Measurements from ENCODE around the gene EEF1A2. TPM values are rescaled to one million over a fixed set of nuclear protein-coding genes. Genes with fewer than 3 reads are reported as not detected.
"Not testable (repeated sequence)": the region's sequence is repeated elsewhere in the genome, so short reads cannot be mapped to it uniquely, and the experiment has no call there.

The EEF1A2 gene
- polyA plus RNA-seq, 1 donor from 2014 or later: not detected

DNA sequence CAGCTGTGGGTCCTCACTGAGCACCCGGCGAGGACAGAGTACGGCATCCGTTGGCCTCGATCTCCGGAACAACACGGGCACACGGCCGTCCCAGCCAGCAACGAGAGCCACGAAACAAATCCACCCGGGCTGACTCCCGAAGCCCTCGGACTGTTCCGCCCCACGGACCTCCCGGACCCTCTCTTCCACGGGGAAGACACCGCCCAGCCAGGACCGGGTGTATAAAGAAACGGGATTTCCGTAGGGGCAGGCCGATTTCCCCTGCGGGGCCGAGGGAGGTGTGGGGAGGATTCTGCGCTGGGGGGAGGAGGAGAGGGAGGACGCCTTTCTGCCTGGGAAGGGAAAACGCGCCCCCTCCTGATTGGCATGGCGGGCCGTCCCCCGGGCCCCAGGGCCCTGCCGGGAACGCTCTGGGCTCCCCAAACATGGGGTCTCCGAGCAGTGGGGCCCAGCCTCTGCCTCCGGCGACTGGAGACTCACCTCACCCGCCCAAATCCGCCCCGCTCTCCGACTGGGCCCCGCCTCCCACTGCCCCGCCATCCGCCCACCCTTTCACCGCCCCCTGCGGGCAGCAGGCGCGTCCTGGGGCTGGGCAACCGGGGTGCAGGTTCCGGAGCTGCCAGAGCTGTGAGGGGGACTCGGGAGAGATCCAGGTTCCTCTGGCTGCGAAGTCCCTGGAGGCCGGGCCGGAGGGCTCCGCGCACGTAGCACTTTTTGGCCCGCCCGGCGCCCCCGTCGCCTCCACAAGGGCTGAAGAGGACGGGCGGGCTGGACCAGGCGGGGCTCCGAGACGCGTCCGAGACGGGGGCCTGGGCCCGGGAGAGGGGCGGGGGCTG lies 21.0 kb upstream of the EEF1A2 start:
- Mint-ChIP-seq H3K4me3 (peak overlapping the region; percentile 73 to 93 (median 86)), H3K27me3 (peaks cover 5% of the 10 kb centered on the region), H3K9me3 (peaks cover 0 to 6% (median 2%) of the 10 kb centered on the region in 3 donors)

DNA sequence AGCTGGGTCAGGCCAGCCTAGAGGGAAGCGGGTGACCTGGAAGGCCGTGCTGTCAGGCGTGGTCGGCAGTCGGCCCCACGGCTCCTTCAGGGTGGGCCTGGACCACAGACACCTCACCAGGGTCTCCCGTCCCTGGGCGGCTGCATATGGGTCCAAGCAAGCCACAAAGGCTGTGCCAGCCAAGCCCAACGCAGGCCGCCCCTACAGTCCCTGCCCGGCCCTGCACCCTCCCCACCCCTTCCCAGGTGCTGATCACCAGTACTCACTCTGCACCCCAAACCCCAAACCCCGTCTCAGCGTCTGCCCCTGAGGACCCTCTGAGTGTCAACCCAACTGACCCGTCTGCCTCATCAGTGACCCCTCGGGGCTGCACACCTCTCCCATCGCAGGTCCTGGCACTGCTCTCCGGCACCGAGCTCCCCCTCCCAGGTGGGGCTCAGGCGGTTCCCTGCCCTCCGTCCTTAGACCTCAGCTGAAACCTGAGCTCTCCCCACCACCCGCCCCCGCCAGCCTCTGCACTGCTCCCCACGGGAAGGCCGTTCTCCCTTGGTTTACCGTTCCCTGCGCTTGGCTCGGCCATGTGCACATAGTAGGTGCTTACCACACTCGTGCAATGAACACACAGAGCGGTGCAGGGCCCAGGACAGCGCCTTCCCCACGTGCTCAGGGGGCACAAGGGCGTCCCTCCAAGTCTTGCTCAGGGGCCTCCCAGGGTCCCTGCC lies 20.2 kb upstream of the EEF1A2 start:
- Mint-ChIP-seq H3K4me3 (peak overlapping the region; percentile 73 to 93 (median 86)), H3K4me1 (peaks cover 3 to 6% (median 4%) of the 10 kb centered on the region in 3 donors), H3K27ac (peak overlapping the region in 2 of 3 donors; percentile 27 to 78)

More for the DNA sequence above, 21.0 kb upstream of the EEF1A2 start:
- Mint-ChIP-seq H3K27ac (peak overlapping the region in 2 of 3 donors; percentile 27 to 78), H3K36me3 (peaks cover 2% of the 10 kb centered on the region), H3K4me1 (peaks cover 4 to 5% (median 5%) of the 10 kb centered on the region in 3 donors)

DNA sequence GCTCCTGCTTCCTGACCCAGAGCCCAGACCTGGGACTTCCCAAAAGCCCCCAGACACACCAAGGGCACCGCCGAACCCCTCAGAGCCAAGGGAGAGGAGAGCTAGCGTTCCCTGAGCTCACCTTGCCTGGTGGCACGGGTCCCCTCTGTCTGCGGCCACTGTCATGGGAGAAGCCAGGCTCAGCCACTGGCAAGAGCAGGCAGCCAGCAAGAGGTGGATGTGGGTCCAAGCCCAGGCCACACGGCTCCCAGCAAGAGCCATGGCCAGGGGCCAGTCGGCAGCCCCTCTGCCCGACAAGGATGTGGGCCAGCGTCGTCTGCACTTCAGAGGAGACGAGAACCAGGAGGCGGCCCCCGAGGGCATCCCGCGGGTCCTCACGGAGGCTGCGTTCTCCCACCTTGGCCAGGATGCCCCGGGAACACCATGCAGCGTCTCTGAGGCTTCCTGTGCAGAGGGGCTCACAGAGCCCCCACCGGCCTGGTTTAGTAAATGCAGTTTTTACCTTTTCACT lies 19.5 kb upstream of the EEF1A2 start:
- H3K4me3 Mint-ChIP-seq: peak overlapping the region in 3 of 4 donors; percentile 44 to 85 (median 76)
- H3K36me3 Mint-ChIP-seq: no peaks in the 10 kb centered on the region
- peaks cover 8% of the 10 kb centered on the region for H3K27me3 Mint-ChIP-seq

More for the DNA sequence above, 20.2 kb upstream of the EEF1A2 start:
- H3K27me3 Mint-ChIP-seq: peaks cover 5% of the 10 kb centered on the region
- peaks cover 2 to 4% (median 4%) of the 10 kb centered on the region in 3 donors for H3K9me3 Mint-ChIP-seq
- H3K36me3 Mint-ChIP-seq: no peaks in the 10 kb centered on the region

DNA sequence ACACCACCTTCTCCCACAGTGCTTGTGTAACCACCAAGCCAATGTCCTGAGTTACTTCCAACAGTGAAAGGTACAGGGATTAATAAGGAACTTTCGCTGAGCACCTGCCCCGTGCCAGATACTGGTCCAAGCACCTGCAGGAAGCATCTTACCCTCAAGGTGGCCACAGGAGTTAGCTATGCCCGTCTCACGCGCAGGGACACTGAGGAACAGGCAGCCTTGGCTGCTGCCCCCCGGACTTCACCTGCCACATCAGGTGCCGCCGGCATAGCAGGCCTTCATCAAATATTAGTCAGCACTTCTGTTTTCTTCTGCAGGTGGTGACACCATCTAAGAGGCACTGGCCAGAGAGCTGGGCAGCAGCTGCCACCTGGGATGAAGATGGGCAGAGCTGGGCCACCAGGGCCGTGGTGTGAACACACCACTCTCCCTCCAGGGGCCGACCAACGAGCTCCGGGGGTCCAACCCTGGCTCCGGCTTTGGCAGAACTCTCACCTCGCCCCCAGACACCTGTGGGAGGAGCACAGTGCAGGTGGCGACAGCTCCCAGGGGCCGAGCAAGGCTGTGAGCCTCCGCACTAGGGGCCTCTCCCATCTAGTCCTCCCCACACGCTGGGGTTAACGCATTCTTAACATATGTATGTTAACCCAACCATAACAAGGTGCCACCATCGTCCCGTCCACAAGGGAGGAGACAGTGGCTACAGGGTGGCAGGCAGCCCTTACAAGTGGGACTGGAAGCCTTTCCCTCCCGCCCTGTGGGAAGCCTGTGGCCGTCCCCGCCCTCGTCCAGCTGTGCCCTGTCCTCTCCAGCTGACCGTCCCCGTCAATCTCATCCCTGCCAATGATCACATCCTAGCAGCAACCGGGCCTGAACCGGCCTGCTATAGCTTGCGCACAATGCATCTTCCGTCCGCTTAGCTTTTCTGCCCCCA lies 18.8 kb upstream of the EEF1A2 start:
- peaks cover 11% of the 10 kb centered on the region for H3K27me3 Mint-ChIP-seq
- H3K4me1 Mint-ChIP-seq: peaks cover 3 to 5% (median 4%) of the 10 kb centered on the region in 3 donors
- peak overlapping the region in 1 of 4 donors; percentile 85 for H3K4me3 Mint-ChIP-seq
- H3K9me3 Mint-ChIP-seq: peaks cover 2 to 10% (median 6%) of the 10 kb centered on the region in 3 donors
- no peaks in the 10 kb centered on the region for H3K36me3 Mint-ChIP-seq
- peak overlapping the region in 1 of 3 donors; percentile 33 for H3K27ac Mint-ChIP-seq

More for the DNA sequence above, 19.5 kb upstream of the EEF1A2 start:
- Mint-ChIP-seq H3K4me1 (peaks cover 3 to 6% (median 4%) of the 10 kb centered on the region in 3 donors), H3K9me3 (peaks cover 2 to 7% (median 4%) of the 10 kb centered on the region in 3 donors), H3K27ac (peak overlapping the region in 1 of 3 donors; percentile 78)

DNA sequence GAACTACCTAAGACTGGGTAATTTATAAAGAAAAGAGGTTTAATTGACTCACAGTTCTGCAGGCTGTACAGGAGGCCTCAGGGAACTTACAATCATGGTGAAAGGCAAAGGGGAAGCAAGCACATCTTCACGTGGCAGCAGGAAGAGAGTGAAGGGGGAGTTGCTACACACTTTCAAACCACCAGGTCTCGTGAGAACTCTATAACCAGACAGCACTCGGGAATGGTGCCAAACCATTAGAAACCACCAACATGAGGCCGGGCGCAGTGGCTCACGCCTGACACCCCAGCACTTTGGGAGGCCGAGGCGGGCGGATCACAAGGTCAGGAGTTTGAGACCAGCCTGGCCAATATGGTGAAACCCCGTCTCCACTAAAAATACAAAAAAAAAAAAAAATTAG lies 15.6 kb upstream of the EEF1A2 start:
- Mint-ChIP-seq H3K4me3 (peak overlapping the region in 2 of 4 donors; percentile 51 to 89), H3K9me3 (peaks cover 2 to 10% (median 7%) of the 10 kb centered on the region in 3 donors), H3K27me3 (peaks cover 19% of the 10 kb centered on the region), H3K27ac (peak overlapping the region in 1 of 3 donors; percentile 58)
- not testable (repeated sequence) for H3K4me1 Mint-ChIP-seq, H3K36me3 Mint-ChIP-seq

DNA sequence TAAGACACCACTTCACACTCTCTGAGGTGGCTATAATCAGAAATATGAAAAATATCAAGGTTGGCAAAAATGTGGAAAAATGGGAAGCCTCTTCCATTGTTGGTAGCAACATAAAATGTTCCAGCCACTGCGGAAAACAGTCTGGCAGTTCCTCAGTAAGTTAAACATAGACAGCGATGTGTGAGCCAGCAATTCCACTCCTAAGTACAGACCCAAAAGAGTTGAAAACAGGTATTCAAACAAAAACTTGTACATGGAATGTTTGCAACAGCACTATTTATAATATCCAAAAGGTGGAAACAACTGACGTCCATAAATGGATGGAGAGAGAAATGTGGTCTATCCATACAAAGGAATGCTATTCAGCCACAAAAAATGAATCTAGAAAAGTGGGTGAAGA lies 14.3 kb upstream of the EEF1A2 start:
- Mint-ChIP-seq H3K36me3 (no peaks in the 10 kb centered on the region), H3K27me3 (peaks cover 23% of the 10 kb centered on the region), H3K9me3 (peaks cover 2 to 10% (median 7%) of the 10 kb centered on the region in 3 donors)

DNA sequence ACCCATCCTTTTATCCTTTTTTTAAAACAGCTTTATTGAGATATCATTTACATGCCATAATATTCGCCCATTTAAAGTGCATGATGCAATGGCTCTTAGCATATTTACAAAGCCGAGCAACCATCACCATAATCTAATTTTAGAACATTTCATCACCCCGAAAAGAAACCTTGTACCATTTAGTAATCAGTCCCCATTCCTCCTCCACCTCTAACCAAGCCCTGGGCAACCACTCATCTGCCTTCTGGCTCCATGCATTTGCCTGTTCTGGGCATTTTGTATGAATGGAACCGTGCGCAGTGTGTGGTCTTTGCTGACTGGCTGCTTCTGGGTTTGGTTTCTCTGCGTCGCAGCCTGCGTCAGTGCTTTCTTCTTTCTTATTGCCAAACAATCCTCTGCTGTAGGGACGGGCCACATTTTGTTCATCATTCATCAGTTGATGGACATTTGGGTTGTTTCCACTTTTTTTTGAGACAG lies 10.2 kb upstream of the EEF1A2 start:
- peaks cover 28% of the 10 kb centered on the region for H3K27me3 Mint-ChIP-seq
- no peak overlapping the region for H3K4me3 Mint-ChIP-seq
- H3K27ac Mint-ChIP-seq: no peak overlapping the region
- H3K9me3 Mint-ChIP-seq: peaks cover under 1 to 16% (median 7%) of the 10 kb centered on the region in 3 donors
- no peaks in the 10 kb centered on the region for H3K4me1 Mint-ChIP-seq
- H3K36me3 Mint-ChIP-seq: peaks cover 3% of the 10 kb centered on the region

More for the DNA sequence above, 14.3 kb upstream of the EEF1A2 start:
- peak overlapping the region in 1 of 3 donors; percentile 80 for H3K27ac Mint-ChIP-seq
- peak overlapping the region in 1 of 4 donors; percentile 22 for H3K4me3 Mint-ChIP-seq
- peaks cover 0 to 2% (median 0%) of the 10 kb centered on the region in 3 donors for H3K4me1 Mint-ChIP-seq

DNA sequence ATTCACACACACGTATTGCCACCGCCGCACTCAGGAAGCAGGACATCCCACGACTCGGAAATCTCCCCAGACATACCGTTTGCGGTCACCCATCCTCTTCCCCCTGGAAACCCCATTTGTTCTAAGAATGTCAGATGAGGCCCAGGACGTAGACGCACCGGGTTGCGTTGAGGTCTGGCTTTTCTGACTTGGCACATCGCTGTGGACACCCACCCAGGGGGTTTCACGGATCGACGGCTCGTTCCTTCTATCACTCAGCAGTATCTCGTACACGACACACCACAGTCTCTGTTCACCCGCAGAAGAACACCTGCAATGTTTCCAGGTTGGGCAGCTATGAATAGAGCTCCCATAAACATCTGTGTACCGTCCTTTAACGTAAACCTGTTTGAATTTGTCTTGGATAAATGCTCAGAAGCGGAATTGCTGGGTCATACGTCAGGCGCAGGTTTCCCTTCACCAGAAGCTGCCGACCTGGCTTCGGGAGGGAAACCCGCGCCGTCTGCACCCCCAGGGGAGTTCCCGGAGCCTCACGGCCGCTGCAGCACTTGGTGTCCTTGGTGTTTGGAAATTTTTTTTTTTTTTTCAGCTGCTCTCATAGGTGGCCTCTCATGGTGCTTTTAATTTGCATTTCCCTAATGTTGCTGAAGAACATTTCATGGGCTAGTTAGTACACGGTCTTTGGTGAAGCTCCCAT lies 9.3 kb upstream of the EEF1A2 start:
- peaks cover 23% of the 10 kb centered on the region for H3K27me3 Mint-ChIP-seq
- H3K4me3 Mint-ChIP-seq: no peak overlapping the region
- peaks cover 3 to 13% (median 6%) of the 10 kb centered on the region in 3 donors for H3K9me3 Mint-ChIP-seq
- no peaks in the 10 kb centered on the region for H3K4me1 Mint-ChIP-seq
- H3K36me3 Mint-ChIP-seq: peaks cover 3% of the 10 kb centered on the region
- no peak overlapping the region for H3K27ac Mint-ChIP-seq

DNA sequence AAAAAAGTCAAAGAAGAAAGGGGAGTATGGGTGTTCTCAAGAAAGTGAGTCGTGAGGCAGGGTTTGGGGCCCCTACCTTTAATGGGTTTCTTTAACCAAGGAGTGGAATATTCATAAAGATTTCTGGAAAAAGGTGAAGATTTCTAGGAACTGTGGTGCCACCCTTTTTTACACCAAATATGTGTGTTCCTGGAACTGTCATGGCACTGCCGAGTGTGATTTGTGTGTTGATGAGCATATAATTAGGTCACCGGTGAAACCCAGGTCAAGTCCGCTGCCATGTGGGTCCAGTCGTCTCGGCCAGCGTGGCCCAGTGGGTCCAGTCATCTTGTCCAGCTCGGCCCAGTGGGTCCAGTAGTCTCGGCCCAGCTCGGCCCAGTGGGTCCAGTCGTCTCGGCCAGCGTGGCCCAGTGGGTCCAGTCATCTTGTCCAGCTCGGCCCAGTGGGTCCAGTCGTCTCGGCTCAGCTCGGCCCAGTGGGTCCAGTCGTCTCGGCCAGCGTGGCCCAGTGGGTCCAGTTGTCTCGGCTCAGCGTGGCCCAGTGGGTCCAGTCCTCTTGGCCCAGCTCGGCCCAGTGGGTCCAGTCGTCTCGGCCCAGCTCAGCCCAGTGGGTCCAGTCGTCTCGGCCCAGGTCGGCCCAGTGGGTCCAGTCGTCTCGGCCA lies 8.3 kb upstream of the EEF1A2 start:
- H3K27me3 Mint-ChIP-seq: peaks cover 22% of the 10 kb centered on the region
- H3K9me3 Mint-ChIP-seq: peaks cover 2 to 12% (median 3%) of the 10 kb centered on the region in 3 donors
- H3K4me3 Mint-ChIP-seq: peak overlapping the region in 1 of 4 donors; percentile 77
- H3K36me3 Mint-ChIP-seq: peaks cover 3% of the 10 kb centered on the region
- H3K27ac Mint-ChIP-seq: no peak overlapping the region
- H3K4me1 Mint-ChIP-seq: no peaks in the 10 kb centered on the region

DNA sequence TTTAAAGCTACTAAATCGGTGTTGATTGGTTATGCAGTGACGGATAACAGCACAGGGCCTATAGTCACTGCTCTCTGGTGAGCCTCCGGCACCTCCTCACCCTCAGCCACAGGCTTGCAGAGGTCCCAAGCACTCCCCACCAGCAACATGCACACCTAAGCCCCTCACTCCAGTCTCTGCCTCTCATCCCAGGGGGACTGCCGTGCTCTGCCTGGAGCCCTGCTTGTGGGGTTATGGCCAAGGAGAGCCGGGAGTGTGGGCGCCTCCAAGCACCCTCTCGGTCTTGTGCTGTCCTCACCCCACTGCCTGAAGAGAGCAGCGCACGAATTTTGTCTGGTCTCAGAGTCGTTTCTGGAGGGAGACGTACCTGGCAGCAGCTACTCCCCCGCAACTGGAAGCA lies 6.8 kb upstream of the EEF1A2 start:
- peaks cover 2 to 12% (median 3%) of the 10 kb centered on the region in 3 donors for H3K9me3 Mint-ChIP-seq
- H3K36me3 Mint-ChIP-seq: peaks cover 3% of the 10 kb centered on the region
- peaks cover 18% of the 10 kb centered on the region for H3K27me3 Mint-ChIP-seq
- no peak overlapping the region for H3K27ac Mint-ChIP-seq
- H3K4me3 Mint-ChIP-seq: no peak overlapping the region
- no peaks in the 10 kb centered on the region for H3K4me1 Mint-ChIP-seq

DNA sequence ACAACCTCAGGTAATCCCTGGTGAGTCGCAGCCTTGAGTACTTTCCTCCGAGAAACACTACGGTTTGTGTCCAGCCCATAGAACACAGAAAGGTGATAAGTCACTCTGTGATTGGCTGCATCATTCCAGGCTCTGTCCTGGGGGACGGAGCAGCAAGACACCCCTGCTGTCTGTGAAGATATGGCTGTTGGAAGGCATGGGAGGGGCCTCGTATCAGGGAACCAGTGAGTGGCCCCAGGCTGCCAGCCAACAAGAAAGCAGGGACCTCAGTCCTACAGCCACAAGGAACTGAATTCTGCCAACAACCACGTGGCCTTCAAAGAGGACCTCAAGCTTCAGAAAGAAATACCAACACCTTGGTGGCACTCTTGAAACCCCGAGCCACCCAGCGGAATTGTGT lies 6.4 kb upstream of the EEF1A2 start:
- peaks cover 3% of the 10 kb centered on the region for H3K36me3 Mint-ChIP-seq
- H3K4me3 Mint-ChIP-seq: no peak overlapping the region
- no peaks in the 10 kb centered on the region for H3K4me1 Mint-ChIP-seq
- H3K9me3 Mint-ChIP-seq: peaks cover 2 to 12% (median 3%) of the 10 kb centered on the region in 3 donors
- peaks cover 16% of the 10 kb centered on the region for H3K27me3 Mint-ChIP-seq
- H3K27ac Mint-ChIP-seq: peak overlapping the region in 1 of 3 donors; percentile 8

DNA sequence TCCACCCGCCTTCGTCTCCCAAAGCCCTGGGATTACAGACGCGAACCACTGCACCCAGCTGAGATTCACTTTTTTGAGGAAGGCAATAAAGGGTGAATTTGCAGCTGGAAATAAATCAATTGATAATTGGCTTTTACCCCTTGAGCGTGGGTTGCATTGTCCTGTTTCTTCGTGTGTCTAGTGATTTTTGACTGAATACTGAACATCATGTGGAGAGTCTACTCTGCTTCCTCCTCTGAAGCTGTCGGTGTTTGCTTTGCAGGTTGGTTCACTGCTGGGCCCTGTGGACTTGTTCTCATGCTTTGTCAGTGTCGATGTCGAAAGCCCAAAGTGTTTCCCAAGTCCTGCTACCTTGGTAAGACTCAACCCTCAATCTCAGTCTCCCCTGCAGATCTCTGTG lies 5.8 kb upstream of the EEF1A2 start:
- no peak overlapping the region for H3K4me3 Mint-ChIP-seq
- peak overlapping the region in 1 of 3 donors; percentile 8 for H3K27ac Mint-ChIP-seq
- H3K9me3 Mint-ChIP-seq: peaks cover 2 to 12% (median 3%) of the 10 kb centered on the region in 3 donors

DNA sequence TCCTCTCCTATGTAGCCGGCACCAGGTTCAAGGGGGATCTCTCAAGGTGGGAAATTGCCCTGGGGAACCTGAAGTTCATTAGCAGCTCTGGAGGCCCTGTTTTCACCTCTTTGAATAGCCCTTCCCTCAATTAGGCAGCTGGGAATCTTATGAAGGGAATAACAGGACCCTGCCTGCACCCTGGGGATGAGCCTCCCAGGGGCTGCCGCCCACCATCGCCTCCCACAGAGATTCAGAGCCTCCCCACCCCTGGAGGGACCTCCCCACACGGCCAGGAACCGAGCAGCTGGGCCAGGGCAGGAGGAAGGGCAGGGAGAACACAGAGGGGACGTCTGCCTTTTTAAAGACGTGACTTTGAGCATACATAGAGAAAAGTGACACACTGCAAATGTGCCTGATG lies 4.6 kb upstream of the EEF1A2 start:
- Mint-ChIP-seq H3K4me3 (no peak overlapping the region), H3K27me3 (peaks cover 10% of the 10 kb centered on the region), H3K27ac (no peak overlapping the region), H3K4me1 (no peaks in the 10 kb centered on the region), H3K9me3 (peaks cover 2 to 12% (median 3%) of the 10 kb centered on the region in 3 donors), H3K36me3 (peaks cover 3% of the 10 kb centered on the region)

More for the DNA sequence above, 5.8 kb upstream of the EEF1A2 start:
- H3K4me1 Mint-ChIP-seq: no peaks in the 10 kb centered on the region
- H3K36me3 Mint-ChIP-seq: peaks cover 3% of the 10 kb centered on the region
- H3K27me3 Mint-ChIP-seq: peaks cover 14% of the 10 kb centered on the region
